GM18861 (cell line): ENCODE results near the gene MSH6.
A peak's percentile ranks its signal among the peaks of the same experiment; 100 is the strongest.

Experiments
- ATAC-seq: cut with Tn5 transposase; IDR thresholded peaks from one replicate; pipeline ENCODE4 v1.9.1; 2021; ENCODE audit not compliant: unreplicated experiment

The MSH6 gene

GRCh38 chr2:47783486-47784351, 774 bp downstream of the MSH6 start:
- ATAC-seq = peak; percentile 14

DNA sequence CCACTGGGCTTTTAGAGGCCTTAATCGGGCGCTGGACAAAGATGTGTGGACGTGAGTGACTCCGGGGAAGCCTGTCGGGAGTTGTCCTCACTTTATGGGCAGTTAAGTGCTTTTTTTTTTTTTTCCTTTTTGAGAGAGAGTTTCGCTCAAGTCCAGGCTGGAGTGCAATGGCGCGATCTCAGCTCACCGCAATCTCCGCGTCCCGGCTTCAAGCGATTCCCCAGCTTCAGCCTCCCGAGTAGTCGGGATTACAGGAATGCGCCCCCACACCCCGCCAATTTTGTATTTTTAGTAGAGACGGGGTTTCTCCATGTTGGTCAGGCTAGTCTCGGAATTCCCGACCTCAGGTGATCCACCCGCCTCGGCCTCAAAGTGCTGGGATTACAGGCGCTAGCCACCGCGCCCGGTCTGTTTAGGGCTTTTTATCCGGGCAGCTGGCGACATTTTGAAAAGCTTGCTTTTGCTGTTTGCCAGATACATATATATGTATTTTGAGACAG, 1.5 kb downstream of the MSH6 start:
- ATAC-seq = no peak

- ATAC-seq = no peak
Observed at GRCh38 chr2:47785986-47786385, 3.0 kb downstream of the MSH6 start.

GRCh38 chr2:47796090-47796697, 13.2 kb downstream of the MSH6 start:
- no peak for ATAC-seq

DNA sequence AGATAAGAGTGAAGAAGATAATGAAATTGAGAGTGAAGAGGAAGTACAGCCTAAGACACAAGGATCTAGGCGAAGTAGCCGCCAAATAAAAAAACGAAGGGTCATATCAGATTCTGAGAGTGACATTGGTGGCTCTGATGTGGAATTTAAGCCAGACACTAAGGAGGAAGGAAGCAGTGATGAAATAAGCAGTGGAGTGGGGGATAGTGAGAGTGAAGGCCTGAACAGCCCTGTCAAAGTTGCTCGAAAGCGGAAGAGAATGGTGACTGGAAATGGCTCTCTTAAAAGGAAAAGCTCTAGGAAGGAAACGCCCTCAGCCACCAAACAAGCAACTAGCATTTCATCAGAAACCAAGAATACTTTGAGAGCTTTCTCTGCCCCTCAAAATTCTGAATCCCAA, 15.7 kb downstream of the MSH6 start:
- ATAC-seq = no peak

GRCh38 chr2:47799031-47799609, 16.2 kb downstream of the MSH6 start:
- no peak for ATAC-seq

DNA sequence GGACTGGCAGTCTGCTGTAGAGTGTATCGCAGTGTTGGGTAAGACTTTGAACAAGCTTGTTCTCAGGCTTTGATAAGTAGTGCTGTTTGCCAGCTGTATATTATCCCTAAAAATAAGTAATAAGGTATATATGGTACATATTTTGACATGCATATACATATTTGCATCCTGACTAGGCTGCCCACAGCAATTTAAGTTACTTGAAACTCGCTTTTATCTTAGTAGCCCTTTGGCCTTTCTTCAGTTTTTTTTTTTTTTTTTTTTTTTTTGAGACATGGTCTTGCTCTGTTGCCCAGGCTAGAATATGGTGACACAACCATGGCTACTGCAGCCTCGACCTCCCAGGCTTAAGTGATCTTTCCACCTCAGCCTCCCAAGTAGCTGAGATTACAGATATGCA, 18.2 kb downstream of the MSH6 start:
- ATAC-seq = no peak

DNA sequence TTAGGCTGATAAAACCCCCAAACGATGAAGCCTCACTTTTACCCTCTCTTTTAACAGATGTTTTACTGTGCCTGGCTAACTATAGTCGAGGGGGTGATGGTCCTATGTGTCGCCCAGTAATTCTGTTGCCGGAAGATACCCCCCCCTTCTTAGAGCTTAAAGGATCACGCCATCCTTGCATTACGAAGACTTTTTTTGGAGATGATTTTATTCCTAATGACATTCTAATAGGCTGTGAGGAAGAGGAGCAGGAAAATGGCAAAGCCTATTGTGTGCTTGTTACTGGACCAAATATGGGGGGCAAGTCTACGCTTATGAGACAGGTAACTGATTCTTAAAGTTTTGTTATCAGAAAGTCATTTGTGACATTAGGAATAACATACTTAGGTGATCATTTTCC, 20.4 kb downstream of the MSH6 start:
- no peak for ATAC-seq

GRCh38 chr2:47803770-47804169, 20.8 kb downstream of the MSH6 start:
- ATAC-seq = no peak

DNA sequence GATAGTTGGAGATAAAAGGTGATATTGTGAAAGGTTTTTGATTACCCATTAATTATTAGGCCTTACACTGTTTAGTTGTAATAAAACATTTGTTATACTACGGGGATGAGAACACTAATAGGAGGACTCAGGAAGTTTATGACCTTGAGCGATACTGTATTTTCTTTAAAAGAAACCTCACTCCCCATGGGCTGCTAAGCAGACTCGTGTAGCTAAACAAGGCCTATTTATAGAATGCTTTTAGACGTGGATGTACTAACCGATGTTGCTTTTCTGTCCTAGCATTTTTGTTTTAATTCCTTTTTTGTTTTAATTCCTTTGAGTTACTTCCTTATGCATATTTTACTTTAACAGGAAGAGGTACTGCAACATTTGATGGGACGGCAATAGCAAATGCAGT, 22.9 kb downstream of the MSH6 start:
- ATAC-seq = no peak

- ATAC-seq = no peak
Observed at GRCh38 chr2:47808614-47809013, 25.7 kb downstream of the MSH6 start.

GRCh38 chr2:47809903-47810302, 27.0 kb downstream of the MSH6 start:
- ATAC-seq = no peak

GRCh38 chr2:47810850-47811249, 27.9 kb downstream of the MSH6 start:
- no peak for ATAC-seq

GRCh38 chr2:47811668-47812067, 28.7 kb downstream of the MSH6 start:
- ATAC-seq = no peak

GRCh38 chr2:47815764-47816163, 32.8 kb downstream of the MSH6 start:
- ATAC-seq = no peak

GRCh38 chr2:47818777-47819176, 35.8 kb downstream of the MSH6 start:
- no peak for ATAC-seq

DNA sequence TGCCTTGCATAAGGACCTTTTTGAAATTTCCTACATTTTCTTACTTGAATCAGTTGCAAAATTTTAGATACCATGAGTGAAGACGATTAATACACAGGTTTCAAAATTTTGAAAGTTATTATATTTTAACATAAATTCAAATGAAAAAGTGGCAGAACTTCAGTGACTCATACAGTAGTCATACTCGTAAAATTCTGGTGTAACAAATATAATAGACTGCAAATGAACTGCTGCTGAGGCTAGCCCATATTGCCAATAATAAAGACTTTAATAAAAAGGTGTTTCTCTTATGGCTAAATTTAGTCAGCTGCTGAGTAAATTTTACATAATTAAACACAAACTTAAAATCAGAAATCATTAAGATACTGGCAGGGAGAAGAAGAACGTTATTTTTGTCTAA, 36.9 kb downstream of the MSH6 start:
- no peak for ATAC-seq

- no peak for ATAC-seq
Observed at GRCh38 chr2:47822518-47822917, 39.6 kb downstream of the MSH6 start.

DNA sequence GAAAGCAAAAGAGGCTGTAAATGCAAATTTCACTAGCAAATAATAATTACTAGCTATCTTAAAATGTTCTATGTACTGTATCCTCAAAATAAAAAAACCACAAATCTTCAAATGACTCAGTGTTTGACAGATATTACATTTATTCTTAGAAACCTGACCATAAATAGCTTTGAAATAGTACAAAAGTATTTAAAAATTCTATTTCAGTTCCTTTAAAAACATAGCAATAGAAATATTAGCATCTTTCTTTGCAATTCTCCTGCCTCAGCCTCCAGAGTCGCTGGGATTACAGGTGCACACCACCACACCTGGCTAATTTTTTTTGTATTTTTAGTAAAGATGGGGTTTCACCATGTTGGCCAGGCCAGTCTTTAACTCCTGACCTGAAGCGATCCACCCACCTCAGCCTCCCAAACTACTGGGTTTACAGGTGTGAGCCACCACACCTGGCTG, 50.6 kb downstream of the MSH6 start:
- peak; percentile 89 for ATAC-seq

- no peak for ATAC-seq
Observed at GRCh38 chr2:47838249-47838648, 55.3 kb downstream of the MSH6 start.

- no peak for ATAC-seq
Observed at GRCh38 chr2:47838686-47839085, 55.7 kb downstream of the MSH6 start.

- ATAC-seq = no peak
Observed at GRCh38 chr2:47842846-47843245, 59.9 kb downstream of the MSH6 start.
